ENCODE results near the gene FBN1. TPM values are rescaled to one million over a fixed set of nuclear protein-coding genes. Genes with fewer than 3 reads are reported as not detected.

Gene FBN1
- total RNA-seq, 4 donors from 2014 or later: 17.6 to 106 (median 31.2) TPM

GRCh38 chr15:48571510-48571909, 74.0 kb downstream of the FBN1 start:
- no peaks in the 10 kb centered on the region for H3K36me3 ChIP-seq
- no peaks in the 10 kb centered on the region for H3K9me3 ChIP-seq
- H3K27me3 ChIP-seq: no peaks in the 10 kb centered on the region
- no peak overlapping the region for H3K27ac ChIP-seq
- no peak for TF ChIP-seq CTCF (IDR thresholded peaks at IDR 0.05)
- no peak for TF ChIP-seq POLR2A (IDR thresholded peaks at IDR 0.05)
- no peak for TF ChIP-seq POLR2AphosphoS5 (IDR thresholded peaks at IDR 0.05)
- no peak for TF ChIP-seq EP300 (IDR thresholded peaks at IDR 0.05; ENCODE audit: low read depth)
- intact Hi-C loops (cut with DNase I; ENCODE audit: low total_unique reads): no loop called here
- in situ Hi-C loops (cut with MboI; ENCODE audit: low pct_ligation_motif_present in 1 of 4, low pct_unique_long_range_greater_than_20kb in 1 of 4, low sequenced_read_pairs in 3 of 4): no loop called here
- H3K4me1 ChIP-seq: peaks cover 0 to 6% (median 0%) of the 10 kb centered on the region in 4 donors
- DNase-seq: no peak
- no peak overlapping the region for H3K4me3 ChIP-seq
- 78 to 88% methylated on average over 2 of the region's 2 CpGs for WGBS, 2 donors (ENCODE audit: low coverage in 1 of 2)

- Histone ChIP-seq H3K4me3 (no peak overlapping the region), H3K27ac (no peak overlapping the region), H3K4me1 (peaks cover 0 to 11% (median 0%) of the 10 kb centered on the region in 4 donors), H3K9me3 (no peaks in the 10 kb centered on the region), H3K27me3 (no peaks in the 10 kb centered on the region), H3K36me3 (no peaks in the 10 kb centered on the region)
- no peak for DNase-seq
- in situ Hi-C loops (cut with MboI; ENCODE audit: low pct_ligation_motif_present in 1 of 4, low pct_unique_long_range_greater_than_20kb in 1 of 4, low sequenced_read_pairs in 3 of 4) (no loop called here), intact Hi-C loops (cut with DNase I; ENCODE audit: low total_unique reads) (no loop called here)
- 72 to 89% methylated on average over 1 of the region's 1 CpG for WGBS, 2 donors (ENCODE audit: low coverage in 1 of 2)
- no peak for TF ChIP-seq CTCF (IDR thresholded peaks at IDR 0.05)
- no peak for TF ChIP-seq POLR2A (IDR thresholded peaks at IDR 0.05)
- no peak for TF ChIP-seq EP300 (IDR thresholded peaks at IDR 0.05; ENCODE audit: low read depth)
- TF ChIP-seq POLR2AphosphoS5 (IDR thresholded peaks at IDR 0.05): no peak
Observed at GRCh38 chr15:48570822-48571221, 74.7 kb downstream of the FBN1 start.

- DNase-seq: no peak
- 82 to 87% methylated on average over 3 of the region's 3 CpGs for WGBS, 2 donors (ENCODE audit: low coverage in 1 of 2)
- Histone ChIP-seq H3K4me1 (peaks cover 0 to 14% (median 0%) of the 10 kb centered on the region in 4 donors), H3K36me3 (no peaks in the 10 kb centered on the region), H3K27ac (no peak overlapping the region), H3K27me3 (no peaks in the 10 kb centered on the region), H3K9me3 (no peaks in the 10 kb centered on the region), H3K4me3 (no peak overlapping the region)
- intact Hi-C loops (cut with DNase I; ENCODE audit: low total_unique reads) (no loop called here), in situ Hi-C loops (cut with MboI; ENCODE audit: low pct_ligation_motif_present in 1 of 4, low pct_unique_long_range_greater_than_20kb in 1 of 4, low sequenced_read_pairs in 3 of 4) (no loop called here)
- TF ChIP-seq EP300 (IDR thresholded peaks at IDR 0.05; ENCODE audit: low read depth) (no peak), CTCF (IDR thresholded peaks at IDR 0.05) (no peak), POLR2AphosphoS5 (IDR thresholded peaks at IDR 0.05) (no peak), POLR2A (IDR thresholded peaks at IDR 0.05) (no peak)
Observed at GRCh38 chr15:48569591-48570302, 75.8 kb downstream of the FBN1 start.

GRCh38 chr15:48566668-48567067, 78.8 kb downstream of the FBN1 start:
- intact Hi-C loops (cut with DNase I; ENCODE audit: low total_unique reads) (no loop called here), in situ Hi-C loops (cut with MboI; ENCODE audit: low pct_ligation_motif_present in 1 of 4, low pct_unique_long_range_greater_than_20kb in 1 of 4, low sequenced_read_pairs in 3 of 4) (no loop called here)
- H3K27ac ChIP-seq: peak overlapping the region in 1 of 4 donors; percentile 12
- H3K4me3 ChIP-seq: no peak overlapping the region
- peaks cover 0 to 14% (median 0%) of the 10 kb centered on the region in 4 donors for H3K4me1 ChIP-seq
- no peaks in the 10 kb centered on the region for H3K9me3 ChIP-seq
- no peak for DNase-seq
- no peaks in the 10 kb centered on the region for H3K27me3 ChIP-seq
- WGBS, 2 donors (ENCODE audit: low coverage in 1 of 2): 54 to 57% methylated on average over 3 to 4 of the region's 4 CpGs
- TF ChIP-seq POLR2A (IDR thresholded peaks at IDR 0.05) (no peak), POLR2AphosphoS5 (IDR thresholded peaks at IDR 0.05) (no peak), CTCF (IDR thresholded peaks at IDR 0.05) (no peak), EP300 (IDR thresholded peaks at IDR 0.05; ENCODE audit: low read depth) (no peak)
- H3K36me3 ChIP-seq: no peaks in the 10 kb centered on the region
